ENCODE data around the gene GP1BA. TPM values are rescaled to one million over a fixed set of nuclear protein-coding genes. Genes with fewer than 3 reads are reported as not detected.

Gene GP1BA
- total RNA-seq, 2 donors from 2014 or later, result not detected

DNA sequence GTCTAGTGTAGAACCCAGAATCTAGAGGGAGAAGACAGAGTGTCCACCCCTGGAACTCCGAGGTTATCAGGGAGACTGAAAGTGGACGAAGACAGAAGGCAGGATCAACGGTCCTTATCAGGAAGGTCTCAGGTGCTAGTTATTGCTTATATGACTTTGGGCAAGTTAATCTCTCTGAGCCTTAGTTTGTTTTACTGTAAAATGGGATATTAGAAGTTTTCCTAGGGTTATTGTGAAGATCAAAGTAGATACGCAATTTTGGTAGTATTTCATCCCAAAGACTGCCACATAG, 9.2 kb downstream of the GP1BA start:
- Histone ChIP-seq H3K9me3 (no peaks in the 10 kb centered on the region), H3K27ac (peak overlapping the region in 1 of 2 donors; percentile 96), H3K4me3 (peak overlapping the region; percentile 91), H3K36me3 (peaks cover 60% of the 10 kb centered on the region), H3K4me1 (peaks cover 3 to 66% of the 10 kb centered on the region in 2 donors), H3K27me3 (no peaks in the 10 kb centered on the region)
- TF ChIP-seq, protein P1, sequence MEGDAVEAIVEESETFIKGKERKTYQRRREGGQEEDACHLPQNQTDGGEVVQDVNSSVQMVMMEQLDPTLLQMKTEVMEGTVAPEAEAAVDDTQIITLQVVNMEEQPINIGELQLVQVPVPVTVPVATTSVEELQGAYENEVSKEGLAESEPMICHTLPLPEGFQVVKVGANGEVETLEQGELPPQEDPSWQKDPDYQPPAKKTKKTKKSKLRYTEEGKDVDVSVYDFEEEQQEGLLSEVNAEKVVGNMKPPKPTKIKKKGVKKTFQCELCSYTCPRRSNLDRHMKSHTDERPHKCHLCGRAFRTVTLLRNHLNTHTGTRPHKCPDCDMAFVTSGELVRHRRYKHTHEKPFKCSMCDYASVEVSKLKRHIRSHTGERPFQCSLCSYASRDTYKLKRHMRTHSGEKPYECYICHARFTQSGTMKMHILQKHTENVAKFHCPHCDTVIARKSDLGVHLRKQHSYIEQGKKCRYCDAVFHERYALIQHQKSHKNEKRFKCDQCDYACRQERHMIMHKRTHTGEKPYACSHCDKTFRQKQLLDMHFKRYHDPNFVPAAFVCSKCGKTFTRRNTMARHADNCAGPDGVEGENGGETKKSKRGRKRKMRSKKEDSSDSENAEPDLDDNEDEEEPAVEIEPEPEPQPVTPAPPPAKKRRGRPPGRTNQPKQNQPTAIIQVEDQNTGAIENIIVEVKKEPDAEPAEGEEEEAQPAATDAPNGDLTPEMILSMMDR (IDR thresholded peaks at IDR 0.05), result no peak
- no peak for DNase-seq (ENCODE audit: low spot score)

DNA sequence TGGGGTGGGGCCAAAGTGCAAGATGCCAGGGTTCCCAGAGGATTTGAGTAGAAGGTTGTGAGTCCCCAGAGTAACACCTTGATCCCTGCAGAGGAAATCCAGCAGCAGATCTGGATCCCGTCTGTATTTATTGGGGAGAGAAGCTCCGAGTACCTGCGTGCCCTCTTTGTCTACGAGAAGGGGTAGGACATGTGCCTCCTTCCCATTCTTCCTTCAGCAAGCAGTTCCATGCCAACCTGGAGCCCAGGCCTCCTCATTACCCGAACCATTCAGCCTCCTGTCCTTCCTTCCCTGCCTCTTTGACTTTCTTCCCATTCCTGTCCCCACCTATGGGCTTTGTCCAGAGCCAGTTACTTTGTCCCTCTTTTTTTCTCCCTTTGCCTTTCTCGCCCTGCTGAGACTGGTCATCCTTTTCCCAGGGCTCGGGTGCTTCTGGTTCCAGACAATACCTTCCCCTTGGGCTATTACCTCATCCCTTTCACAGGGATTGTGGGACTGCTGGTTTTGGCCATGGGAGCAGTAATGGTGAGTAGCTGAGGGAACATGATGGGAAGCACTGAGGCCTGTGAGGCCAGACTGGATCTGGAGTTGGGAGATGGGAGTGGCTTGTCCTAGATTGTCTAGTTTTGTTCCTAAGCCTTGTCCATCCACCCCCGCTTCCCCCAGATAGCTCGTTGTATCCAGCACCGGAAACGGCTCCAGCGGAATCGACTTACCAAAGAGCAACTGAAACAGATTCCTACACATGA, 10.9 kb downstream of the GP1BA start:
- no peak for DNase-seq (ENCODE audit: low spot score)
- H3K4me1 ChIP-seq, result peaks cover 3 to 77% of the 10 kb centered on the region in 2 donors
- peak overlapping the region in 1 of 2 donors; percentile 0 for H3K27ac ChIP-seq
- TF ChIP-seq, protein P1 (IDR thresholded peaks at IDR 0.05), result no peak
- peaks cover 47% of the 10 kb centered on the region for H3K36me3 ChIP-seq
- H3K9me3 ChIP-seq, result no peaks in the 10 kb centered on the region
- H3K4me3 ChIP-seq, result no peak overlapping the region
- H3K27me3 ChIP-seq, result no peaks in the 10 kb centered on the region

DNA sequence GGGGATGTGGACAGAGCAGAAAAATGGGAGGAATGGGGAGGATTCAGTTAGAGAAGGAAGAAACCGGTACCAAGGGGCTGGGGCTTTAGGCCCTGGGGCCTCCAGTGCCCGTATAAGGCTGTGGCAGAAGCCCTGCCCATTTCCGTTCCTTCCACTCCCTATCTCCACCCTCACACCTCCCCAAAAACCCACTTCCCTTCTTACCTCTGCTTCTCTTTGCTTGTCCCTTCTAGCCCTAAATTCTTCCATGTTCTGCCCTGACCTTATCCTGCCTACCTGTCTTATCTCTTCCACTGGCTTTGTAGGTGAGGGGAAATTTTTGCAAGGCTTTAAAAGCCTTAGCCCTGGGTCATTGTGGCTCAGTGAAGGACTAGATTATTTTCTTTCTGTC, 12.1 kb downstream of the GP1BA start:
- no peak for DNase-seq (ENCODE audit: low spot score)
- Histone ChIP-seq H3K4me3 (no peak overlapping the region), H3K9me3 (no peaks in the 10 kb centered on the region), H3K27me3 (no peaks in the 10 kb centered on the region), H3K4me1 (peaks cover 3 to 65% of the 10 kb centered on the region in 2 donors), H3K27ac (no peak overlapping the region), H3K36me3 (peaks cover 40% of the 10 kb centered on the region)
- TF ChIP-seq, protein P1 (IDR thresholded peaks at IDR 0.05), result no peak

DNA sequence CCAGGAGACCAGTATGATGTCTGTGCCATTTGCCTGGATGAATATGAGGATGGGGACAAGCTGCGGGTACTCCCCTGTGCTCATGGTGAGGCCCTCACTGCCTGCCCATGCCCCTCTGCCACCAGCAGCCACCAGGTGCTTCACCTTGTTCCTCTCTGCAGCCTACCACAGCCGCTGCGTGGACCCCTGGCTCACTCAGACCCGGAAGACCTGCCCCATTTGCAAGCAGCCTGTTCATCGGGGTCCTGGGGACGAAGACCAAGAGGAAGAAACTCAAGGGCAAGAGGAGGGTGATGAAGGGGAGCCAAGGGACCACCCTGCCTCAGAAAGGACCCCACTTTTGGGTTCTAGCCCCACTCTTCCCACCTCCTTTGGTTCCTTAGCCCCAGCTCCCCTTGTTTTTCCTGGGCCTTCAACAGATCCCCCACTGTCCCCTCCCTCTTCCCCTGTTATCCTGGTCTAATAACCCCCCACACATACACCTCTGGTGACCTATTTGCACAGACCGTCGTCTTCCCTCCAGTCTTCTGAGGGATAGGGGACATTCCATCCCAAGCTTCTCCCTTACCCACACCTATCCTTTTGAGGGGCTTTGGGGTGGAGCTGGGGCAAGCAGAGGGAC, 12.6 kb downstream of the GP1BA start:
- no peak overlapping the region for H3K4me3 ChIP-seq
- H3K36me3 ChIP-seq, result peaks cover 40% of the 10 kb centered on the region
- H3K4me1 ChIP-seq, result peaks cover 0 to 61% of the 10 kb centered on the region in 2 donors

DNA sequence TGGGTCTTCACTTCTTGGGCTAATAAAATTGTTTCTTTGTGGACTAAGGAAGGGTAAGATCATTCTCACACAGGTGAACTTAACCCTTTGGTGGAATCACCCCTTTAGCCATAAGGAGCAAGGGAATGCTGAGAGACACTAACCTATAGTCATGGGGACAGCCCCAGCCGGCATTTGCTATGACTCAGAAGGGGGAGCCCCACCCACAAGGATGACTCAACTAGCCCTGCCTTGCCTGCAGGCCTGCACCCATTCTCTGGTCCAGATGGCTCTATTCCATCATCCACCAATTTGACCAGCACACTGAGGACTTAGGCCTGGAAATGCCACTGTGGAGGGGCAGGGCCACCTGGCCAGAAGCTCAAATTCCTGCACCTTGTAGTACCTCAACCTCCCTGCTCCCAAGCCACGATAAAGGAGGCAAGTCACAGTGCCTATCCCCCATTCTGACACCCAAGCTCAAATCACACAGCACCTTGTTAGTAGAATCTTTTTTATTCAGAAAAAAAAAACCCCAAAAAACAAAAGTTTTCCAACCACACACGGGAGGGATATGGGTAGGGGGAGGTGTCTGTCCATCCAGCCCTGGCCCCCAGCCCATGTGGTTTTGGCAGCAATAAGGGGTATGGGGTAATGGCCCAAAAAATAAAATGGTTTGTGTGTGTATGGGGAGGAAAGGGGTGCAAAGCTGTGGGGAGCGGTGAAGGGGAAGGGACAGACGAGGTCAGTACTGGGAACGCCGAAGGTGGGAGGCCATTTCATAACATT, 13.3 kb downstream of the GP1BA start:
- peaks cover 0 to 65% of the 10 kb centered on the region in 2 donors for H3K4me1 ChIP-seq
- peak; percentile 93 for DNase-seq (ENCODE audit: low spot score)
- TF ChIP-seq, protein P1 (IDR thresholded peaks at IDR 0.05), result no peak
- peak overlapping the region; percentile 63 to 98 for H3K27ac ChIP-seq
- peaks cover 40% of the 10 kb centered on the region for H3K36me3 ChIP-seq
- no peaks in the 10 kb centered on the region for H3K9me3 ChIP-seq
- no peaks in the 10 kb centered on the region for H3K27me3 ChIP-seq
- H3K4me3 ChIP-seq, result no peak overlapping the region

More for the DNA sequence above, 12.6 kb downstream of the GP1BA start:
- H3K9me3 ChIP-seq, result no peaks in the 10 kb centered on the region
- H3K27ac ChIP-seq, result peak overlapping the region; percentile 63 to 98
- H3K27me3 ChIP-seq, result no peaks in the 10 kb centered on the region
- DNase-seq (ENCODE audit: low spot score), result no peak
- TF ChIP-seq, protein P1 (IDR thresholded peaks at IDR 0.05), result no peak

All from right atrium auricular region (tissue), 2 donors.